ENCODE measurements around the gene LIMK1.
A peak's percentile ranks its signal among the peaks of the same experiment; 100 is the strongest.

Gene LIMK1

GRCh38 chr7:74056096-74056915 lies 27.3 kb upstream of the LIMK1 start:
- no peak for DNase-seq

GRCh38 chr7:74057216-74057925 lies 26.2 kb upstream of the LIMK1 start:
- DNase-seq: no peak

- no peak for DNase-seq
Measured at GRCh38 chr7:74057987-74058386, 25.6 kb upstream of the LIMK1 start.

GRCh38 chr7:74058486-74058885 lies 25.1 kb upstream of the LIMK1 start:
- no peak for DNase-seq

- DNase-seq: no peak
Measured at GRCh38 chr7:74059037-74059436, 24.6 kb upstream of the LIMK1 start.

GRCh38 chr7:74059681-74060588 lies 23.7 kb upstream of the LIMK1 start:
- no peak for DNase-seq

GRCh38 chr7:74061840-74062539 lies 21.6 kb upstream of the LIMK1 start:
- DNase-seq: peak; percentile 90 to 92 (median 91)

- no peak for DNase-seq
Measured at GRCh38 chr7:74063223-74063641, 20.4 kb upstream of the LIMK1 start.

- no peak for DNase-seq
Measured at GRCh38 chr7:74063646-74064045, 20.0 kb upstream of the LIMK1 start.

- DNase-seq: no peak
Measured at GRCh38 chr7:74064696-74065095, 18.9 kb upstream of the LIMK1 start.

GRCh38 chr7:74066626-74067025 lies 17.0 kb upstream of the LIMK1 start:
- no peak for DNase-seq

GRCh38 chr7:74068378-74069085 lies 15.1 kb upstream of the LIMK1 start:
- no peak for DNase-seq

GRCh38 chr7:74069086-74069541 lies 14.5 kb upstream of the LIMK1 start:
- no peak for DNase-seq

- no peak for DNase-seq
Measured at GRCh38 chr7:74069790-74070618, 13.6 kb upstream of the LIMK1 start.

- no peak for DNase-seq
Measured at GRCh38 chr7:74070619-74070921, 13.0 kb upstream of the LIMK1 start.

GRCh38 chr7:74071121-74071520 lies 12.5 kb upstream of the LIMK1 start:
- DNase-seq: no peak

GRCh38 chr7:74074770-74075169 lies 8.8 kb upstream of the LIMK1 start:
- DNase-seq: no peak

- no peak for DNase-seq
Measured at GRCh38 chr7:74078461-74078860, 5.1 kb upstream of the LIMK1 start.

- no peak for DNase-seq
Measured at GRCh38 chr7:74082770-74083116, 861 bp upstream of the LIMK1 start.

GRCh38 chr7:74083928-74084721 lies 521 bp downstream of the LIMK1 start:
- peak; percentile 67 to 73 (median 69) for DNase-seq
